GM12864 (cell line): ENCODE data around the gene RSPO4.

Experiments
- DNase-seq: peaks from one replicate; pipeline ENCODE4 v3.0.0-alpha.2; 2011; ENCODE audit warnings: low read depth
- H3K4me3 ChIP-seq: 2 replicates; pipeline ENCODE4 v1.5.1; 2011; ENCODE audit warnings: mild to moderate bottlenecking, low read depth, low read length, control low read depth
- TF ChIP-seq, protein P1 (sequence below): IDR thresholded peaks from 2 replicates; pipeline ENCODE4 v1.5.1; 2011; ENCODE audit warnings: low read depth, mild to moderate bottlenecking, moderate library complexity, low read length, control low read depth, inconsistent platforms; ENCODE audit errors: missing control alignments

Gene RSPO4

DNA sequence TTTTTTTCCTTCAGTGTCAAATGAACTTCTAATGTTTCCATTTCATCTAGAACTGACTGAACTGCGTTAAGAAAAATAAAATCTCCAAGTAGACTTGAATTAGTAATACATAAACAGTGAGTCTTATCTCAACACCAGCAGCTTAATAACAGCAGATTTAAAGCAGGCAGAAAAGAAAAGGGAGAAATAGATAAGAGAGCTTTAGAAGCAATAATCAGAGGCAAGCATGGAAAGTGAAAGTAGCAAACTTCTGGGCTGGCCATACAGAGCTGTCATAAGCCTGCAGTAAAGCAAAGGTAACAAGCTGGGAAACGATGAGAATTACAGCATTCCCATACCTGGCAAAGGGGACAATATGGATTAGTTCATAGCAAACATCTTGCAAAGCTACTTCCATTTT lies 69.1 kb downstream of the RSPO4 start:
- no peak for DNase-seq
- TF ChIP-seq, protein P1, sequence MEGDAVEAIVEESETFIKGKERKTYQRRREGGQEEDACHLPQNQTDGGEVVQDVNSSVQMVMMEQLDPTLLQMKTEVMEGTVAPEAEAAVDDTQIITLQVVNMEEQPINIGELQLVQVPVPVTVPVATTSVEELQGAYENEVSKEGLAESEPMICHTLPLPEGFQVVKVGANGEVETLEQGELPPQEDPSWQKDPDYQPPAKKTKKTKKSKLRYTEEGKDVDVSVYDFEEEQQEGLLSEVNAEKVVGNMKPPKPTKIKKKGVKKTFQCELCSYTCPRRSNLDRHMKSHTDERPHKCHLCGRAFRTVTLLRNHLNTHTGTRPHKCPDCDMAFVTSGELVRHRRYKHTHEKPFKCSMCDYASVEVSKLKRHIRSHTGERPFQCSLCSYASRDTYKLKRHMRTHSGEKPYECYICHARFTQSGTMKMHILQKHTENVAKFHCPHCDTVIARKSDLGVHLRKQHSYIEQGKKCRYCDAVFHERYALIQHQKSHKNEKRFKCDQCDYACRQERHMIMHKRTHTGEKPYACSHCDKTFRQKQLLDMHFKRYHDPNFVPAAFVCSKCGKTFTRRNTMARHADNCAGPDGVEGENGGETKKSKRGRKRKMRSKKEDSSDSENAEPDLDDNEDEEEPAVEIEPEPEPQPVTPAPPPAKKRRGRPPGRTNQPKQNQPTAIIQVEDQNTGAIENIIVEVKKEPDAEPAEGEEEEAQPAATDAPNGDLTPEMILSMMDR: no peak
- H3K4me3 ChIP-seq: no peak overlapping the region

DNA sequence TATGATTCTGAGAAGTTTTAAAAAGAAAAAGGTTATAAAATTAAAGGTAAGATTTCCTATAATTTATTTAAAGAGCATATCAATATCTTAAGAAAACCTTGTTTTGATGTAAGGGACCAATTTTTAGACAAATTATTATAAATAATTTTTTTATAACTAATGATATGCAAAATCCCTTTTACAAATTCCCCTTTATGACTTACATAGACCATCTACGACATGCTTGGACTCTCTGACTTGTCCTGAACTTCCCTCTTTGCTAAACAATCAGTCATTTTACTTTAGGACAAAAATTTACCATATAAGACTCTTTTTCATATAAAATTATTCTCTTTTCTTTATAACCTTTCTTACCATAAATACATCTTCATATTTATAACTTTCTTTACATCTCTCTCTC lies 70.7 kb downstream of the RSPO4 start:
- TF ChIP-seq, protein P1: no peak
- no peak for DNase-seq
- H3K4me3 ChIP-seq: no peak overlapping the region

DNA sequence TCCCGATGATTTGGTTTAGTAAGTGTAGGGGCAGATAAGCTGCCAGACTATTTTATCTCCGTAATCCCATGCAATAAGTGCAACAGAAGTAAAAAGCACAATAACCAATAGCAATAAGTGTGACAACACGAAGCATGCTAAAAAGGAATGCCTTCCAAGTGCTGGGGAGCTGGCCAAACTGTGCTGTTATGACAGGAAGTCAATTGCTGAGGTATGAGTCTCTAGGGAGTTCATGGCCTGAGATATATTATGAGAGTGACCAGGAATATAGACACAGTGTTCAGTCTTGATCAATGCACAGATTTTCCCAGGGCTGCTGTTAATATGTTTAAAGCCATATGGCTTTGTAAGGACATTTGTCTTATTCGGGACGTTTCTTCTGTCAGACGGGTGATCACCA lies 75.4 kb downstream of the RSPO4 start:
- TF ChIP-seq, protein P1: no peak
- DNase-seq: no peak
- no peak overlapping the region for H3K4me3 ChIP-seq

DNA sequence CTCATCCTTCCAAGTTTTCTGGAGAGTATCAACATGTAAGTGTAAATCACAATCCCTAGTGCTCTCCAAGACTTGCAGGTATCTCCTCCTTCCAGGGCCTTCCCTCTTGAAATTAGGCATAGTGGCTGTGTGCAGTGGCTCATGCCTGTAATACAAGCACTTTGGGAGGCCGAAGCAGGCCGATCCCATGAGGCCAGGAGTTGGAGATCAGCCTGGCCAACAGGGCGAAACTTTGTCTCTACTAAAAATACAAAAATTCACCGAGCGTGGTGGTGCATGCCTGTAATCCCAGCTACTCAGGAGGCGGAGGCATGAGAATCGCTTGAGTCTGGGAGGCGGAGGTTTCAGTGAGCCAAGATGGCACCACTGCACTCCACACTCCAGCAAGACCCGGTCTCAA lies 76.6 kb downstream of the RSPO4 start:
- TF ChIP-seq, protein P1: no peak
- H3K4me3 ChIP-seq: no peak overlapping the region
- DNase-seq: no peak

DNA sequence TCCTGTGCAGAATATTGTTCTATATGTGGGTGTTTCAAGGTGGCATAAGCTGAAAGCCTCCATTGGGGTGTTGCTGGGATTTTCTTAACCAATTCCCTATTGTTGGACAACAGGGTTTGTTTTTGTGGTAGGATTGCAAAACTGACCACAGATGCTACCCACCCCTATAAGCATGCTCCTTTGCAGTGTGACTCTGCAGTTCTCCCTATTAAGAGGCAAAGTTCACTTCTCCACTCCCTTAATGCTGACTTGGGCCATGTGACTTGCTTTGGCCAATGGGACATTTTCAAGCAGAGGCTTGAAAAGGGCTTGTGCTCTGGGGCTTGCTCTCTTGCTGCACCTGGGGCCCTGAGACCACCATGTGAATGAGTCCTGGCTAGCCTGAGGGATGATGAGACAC lies 77.5 kb downstream of the RSPO4 start:
- H3K4me3 ChIP-seq: no peak overlapping the region
- TF ChIP-seq, protein P1: no peak
- no peak for DNase-seq

DNA sequence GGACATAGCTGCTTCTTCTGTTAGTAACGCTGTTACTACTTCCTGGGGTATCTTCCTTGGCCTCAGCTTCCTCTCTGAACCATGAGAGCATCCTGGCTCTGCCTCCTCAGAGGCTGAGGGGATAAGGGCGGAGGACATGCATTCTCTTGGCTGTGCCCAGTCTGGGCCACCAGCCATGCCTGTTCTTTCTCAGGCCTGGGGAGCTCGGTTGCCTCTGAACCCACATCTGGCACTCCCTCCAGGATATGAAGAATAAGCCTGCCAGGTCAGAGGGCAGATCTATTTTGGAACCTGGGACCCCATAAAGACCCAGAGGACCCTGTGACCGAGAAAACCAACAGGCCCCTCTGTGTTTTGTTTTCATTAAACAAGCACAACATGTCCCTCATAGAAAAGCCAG lies 79.3 kb downstream of the RSPO4 start:
- TF ChIP-seq, protein P1: no peak
- DNase-seq: no peak
- no peak overlapping the region for H3K4me3 ChIP-seq

DNA sequence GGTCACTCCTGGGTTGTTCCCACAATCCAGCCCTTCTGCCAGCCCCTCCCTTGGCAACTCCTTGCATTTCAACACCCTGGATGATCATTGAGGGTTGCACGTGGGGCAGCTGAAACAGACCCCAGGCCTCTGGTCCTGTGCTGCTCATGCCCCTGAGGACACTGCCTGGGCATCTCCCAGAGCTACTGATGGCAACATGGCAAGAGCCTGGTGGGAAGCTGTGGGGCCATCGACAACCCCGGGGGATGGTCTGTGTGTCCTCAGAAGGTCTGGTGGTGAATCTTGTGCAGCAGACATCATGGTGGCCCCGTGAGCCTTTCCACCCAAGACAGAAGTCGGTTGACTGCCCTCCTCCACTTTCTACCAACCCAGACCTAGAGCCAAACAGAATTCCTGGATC lies 81.0 kb downstream of the RSPO4 start:
- no peak for DNase-seq
- TF ChIP-seq, protein P1: no peak
- no peak overlapping the region for H3K4me3 ChIP-seq
